Calu3 (cell line): Measurements from ENCODE around the gene U2AF1L4. TPM values are rescaled to one million over a fixed set of nuclear protein-coding genes. Genes with fewer than 3 reads are reported as not detected.

Experiments
- BruUV-seq: library from RNA; stranded (reverse); fragments of 400-500 nt; replicated peaks from 2 replicates; lab custom pipeline; 2021; lab: Mats Ljungman, UMichigan
- CTCF ChIA-PET: fragments of 300-600 bp; sonication (Branson Sonifier 250); formaldehyde crosslinking; loops from one replicate; lab custom pipeline; 2022; ENCODE audit warnings: antibody characterized with exemption; lab: Charles Lee
- DNase-seq: peaks from one replicate; pipeline ENCODE4 v3.0.0; 2022
- H3K27ac Mint-ChIP-seq: one replicate; pipeline ENCODE4 v1.8.0; 2022; ENCODE audit warnings: mixed read lengths; ENCODE audit not compliant: unreplicated experiment
- H3K27me3 Mint-ChIP-seq: one replicate; pipeline ENCODE4 v1.8.0; 2022; ENCODE audit warnings: mixed read lengths; ENCODE audit not compliant: unreplicated experiment
- H3K36me3 Mint-ChIP-seq: one replicate; pipeline ENCODE4 v1.8.0; 2022; ENCODE audit warnings: mild to moderate bottlenecking, moderate library complexity, mixed read lengths; ENCODE audit not compliant: insufficient read depth, unreplicated experiment
- H3K4me1 Mint-ChIP-seq: one replicate; pipeline ENCODE4 v1.8.0; 2022; ENCODE audit warnings: mild to moderate bottlenecking, low read depth, mixed read lengths; ENCODE audit not compliant: unreplicated experiment
- H3K4me3 Mint-ChIP-seq: one replicate; pipeline ENCODE4 v1.8.0; 2022; ENCODE audit warnings: mild to moderate bottlenecking, low read depth, moderate library complexity, mixed read lengths; ENCODE audit not compliant: unreplicated experiment
- H3K9me3 Mint-ChIP-seq: one replicate; pipeline ENCODE4 v1.8.0; 2022; ENCODE audit warnings: low read depth, mixed read lengths; ENCODE audit not compliant: unreplicated experiment
- intact Hi-C: fragments of 100-400 bp; cut with micrococcal nuclease; formaldehyde crosslinking; loops from one replicate; pipeline ENCODE4 v1.10.0; 2022; ENCODE audit not compliant: unreplicated experiment
- total RNA-seq: library from RNA; stranded (reverse); gene quantifications from 2 replicates; pipeline ENCODE4 v1.2.3, GENCODE V29; 2022
- TF ChIP-seq, protein P1 (sequence below): fragments of 200-600 bp; IDR thresholded peaks from one replicate; pipeline ENCODE4 v1.8.0; 2022; ENCODE audit warnings: antibody characterized with exemption; ENCODE audit not compliant: unreplicated experiment

The U2AF1L4 gene
- total RNA-seq, 1 experiment from 2014 or later: 16.2 TPM

DNA sequence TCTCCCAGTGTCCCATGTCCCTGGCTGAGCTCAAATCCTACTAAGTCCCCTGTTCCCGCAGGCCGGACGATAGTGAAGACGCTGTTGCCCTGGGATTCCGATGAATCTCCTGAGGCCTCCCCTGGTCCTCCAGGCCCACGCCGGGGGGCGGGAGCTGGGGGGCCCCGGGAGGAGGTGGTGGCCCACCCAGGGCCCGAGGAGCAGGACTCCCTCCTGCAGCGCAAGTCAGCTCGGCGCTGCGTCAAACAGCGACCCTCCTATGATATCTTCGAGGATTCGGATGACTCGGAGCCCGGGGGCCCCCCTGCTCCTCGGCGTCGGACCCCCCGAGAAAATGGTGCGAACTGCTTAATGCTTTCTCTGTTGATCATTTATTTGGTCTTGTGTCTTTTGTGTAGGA, 21.5 kb downstream of the U2AF1L4 start:
- Mint-ChIP-seq H3K9me3 (no peaks in the 10 kb centered on the region), H3K4me1 (peaks cover 12% of the 10 kb centered on the region), H3K27ac (no peak overlapping the region), H3K36me3 (peaks cover 83% of the 10 kb centered on the region), H3K4me3 (no peak overlapping the region), H3K27me3 (no peaks in the 10 kb centered on the region)
- intact Hi-C loops: no loop called here
- TF ChIP-seq, protein P1, sequence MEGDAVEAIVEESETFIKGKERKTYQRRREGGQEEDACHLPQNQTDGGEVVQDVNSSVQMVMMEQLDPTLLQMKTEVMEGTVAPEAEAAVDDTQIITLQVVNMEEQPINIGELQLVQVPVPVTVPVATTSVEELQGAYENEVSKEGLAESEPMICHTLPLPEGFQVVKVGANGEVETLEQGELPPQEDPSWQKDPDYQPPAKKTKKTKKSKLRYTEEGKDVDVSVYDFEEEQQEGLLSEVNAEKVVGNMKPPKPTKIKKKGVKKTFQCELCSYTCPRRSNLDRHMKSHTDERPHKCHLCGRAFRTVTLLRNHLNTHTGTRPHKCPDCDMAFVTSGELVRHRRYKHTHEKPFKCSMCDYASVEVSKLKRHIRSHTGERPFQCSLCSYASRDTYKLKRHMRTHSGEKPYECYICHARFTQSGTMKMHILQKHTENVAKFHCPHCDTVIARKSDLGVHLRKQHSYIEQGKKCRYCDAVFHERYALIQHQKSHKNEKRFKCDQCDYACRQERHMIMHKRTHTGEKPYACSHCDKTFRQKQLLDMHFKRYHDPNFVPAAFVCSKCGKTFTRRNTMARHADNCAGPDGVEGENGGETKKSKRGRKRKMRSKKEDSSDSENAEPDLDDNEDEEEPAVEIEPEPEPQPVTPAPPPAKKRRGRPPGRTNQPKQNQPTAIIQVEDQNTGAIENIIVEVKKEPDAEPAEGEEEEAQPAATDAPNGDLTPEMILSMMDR: no peak
- no TSS peak for BruUV-seq
- CTCF ChIA-PET: interaction anchor here (0.9 kb wide), 1 partner anchor 13 kb away, joined by 3 read pairs; no protein-coding TSS in a partner anchor
- DNase-seq: no peak

DNA sequence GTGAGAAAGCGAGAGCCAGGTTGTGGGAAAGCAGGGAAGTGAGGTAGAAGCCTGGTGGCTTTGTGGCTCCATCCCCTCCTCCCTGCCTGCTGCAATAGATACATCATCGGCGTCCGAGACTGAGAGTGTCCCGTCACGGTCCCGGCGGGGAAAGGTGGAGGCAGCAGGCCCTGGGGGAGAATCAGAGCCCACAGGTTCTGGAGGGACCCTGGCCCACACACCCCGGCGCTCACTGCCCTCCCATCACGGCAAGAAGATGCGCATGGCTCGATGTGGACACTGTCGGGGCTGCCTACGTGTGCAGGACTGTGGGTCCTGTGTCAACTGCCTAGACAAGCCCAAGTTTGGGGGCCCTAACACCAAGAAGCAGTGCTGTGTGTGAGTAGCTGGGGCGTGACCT, 22.3 kb downstream of the U2AF1L4 start:
- Mint-ChIP-seq H3K4me3 (no peak overlapping the region), H3K9me3 (no peaks in the 10 kb centered on the region), H3K27ac (no peak overlapping the region), H3K4me1 (peaks cover 12% of the 10 kb centered on the region), H3K27me3 (no peaks in the 10 kb centered on the region), H3K36me3 (peaks cover 84% of the 10 kb centered on the region)
- BruUV-seq: no TSS peak
- intact Hi-C loops: no loop called here
- TF ChIP-seq, protein P1: no peak
- DNase-seq: no peak
- CTCF ChIA-PET: interaction anchor here (0.9 kb wide), 1 partner anchor 14 kb away, joined by 3 read pairs; no protein-coding TSS in a partner anchor

DNA sequence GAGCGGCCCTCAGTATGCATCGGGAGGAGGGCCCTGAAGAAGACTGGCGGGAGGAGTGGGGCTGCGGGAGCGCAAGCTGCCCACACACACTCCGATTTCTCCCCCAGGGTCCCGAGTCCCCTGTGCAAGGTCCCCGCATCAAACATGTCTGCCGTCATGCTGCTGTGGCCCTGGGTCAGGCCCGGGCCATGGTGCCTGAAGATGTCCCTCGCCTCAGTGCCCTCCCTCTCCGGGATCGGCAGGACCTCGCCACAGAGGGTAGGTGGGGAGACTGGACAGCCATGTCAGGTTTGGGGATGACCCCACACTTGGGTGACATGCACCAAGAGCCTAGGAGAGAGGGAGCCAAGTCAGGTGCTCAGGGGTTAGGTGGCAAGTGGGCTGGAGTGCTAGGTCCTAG, 22.8 kb downstream of the U2AF1L4 start:
- BruUV-seq: no TSS peak
- Mint-ChIP-seq H3K4me1 (peaks cover 12% of the 10 kb centered on the region), H3K27ac (no peak overlapping the region), H3K36me3 (peaks cover 83% of the 10 kb centered on the region), H3K9me3 (no peaks in the 10 kb centered on the region), H3K4me3 (no peak overlapping the region), H3K27me3 (no peaks in the 10 kb centered on the region)
- CTCF ChIA-PET: no interaction called here
- DNase-seq: no peak
- intact Hi-C loops: no loop called here
- TF ChIP-seq, protein P1: no peak

DNA sequence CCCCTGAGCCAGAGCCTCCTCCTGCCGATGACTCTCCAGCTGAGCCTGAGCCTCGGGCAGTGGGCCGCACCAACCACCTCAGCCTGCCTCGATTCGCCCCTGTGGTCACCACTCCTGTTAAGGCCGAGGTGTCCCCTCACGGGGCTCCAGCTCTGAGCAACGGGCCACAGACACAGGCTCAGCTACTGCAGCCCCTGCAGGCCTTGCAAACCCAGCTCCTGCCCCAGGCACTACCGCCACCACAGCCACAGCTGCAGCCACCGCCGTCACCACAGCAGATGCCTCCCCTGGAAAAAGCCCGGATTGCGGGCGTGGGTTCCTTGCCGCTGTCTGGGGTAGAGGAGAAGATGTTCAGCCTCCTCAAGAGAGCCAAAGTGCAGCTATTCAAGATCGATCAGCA, 23.8 kb downstream of the U2AF1L4 start:
- CTCF ChIA-PET: interaction anchor here (0.6 kb wide), 2 partner anchors 66 to 159 kb away, joined by 3 to 4 read pairs; no protein-coding TSS in a partner anchor
- no peak overlapping the region for H3K27ac Mint-ChIP-seq
- peaks cover 94% of the 10 kb centered on the region for H3K36me3 Mint-ChIP-seq
- no TSS peak for BruUV-seq
- TF ChIP-seq, protein P1: no peak
- no peak overlapping the region for H3K4me3 Mint-ChIP-seq
- H3K9me3 Mint-ChIP-seq: no peaks in the 10 kb centered on the region
- no peak for DNase-seq
- H3K27me3 Mint-ChIP-seq: no peaks in the 10 kb centered on the region
- intact Hi-C loops: no loop called here
- peaks cover 16% of the 10 kb centered on the region for H3K4me1 Mint-ChIP-seq
